NCI-H2171 (cell line): ENCODE measurements around the gene BCL2.
A peak's percentile ranks its signal among the peaks of the same experiment; 100 is the strongest.

Experiments
- DNase-seq: peaks from one replicate; lab custom pipeline; 2025; lab: John Stamatoyannopoulos, UW

BCL2 gene

GRCh38 chr18:63326011-63326410, 6.4 kb upstream of the BCL2 start:
- DNase-seq: no peak

DNA sequence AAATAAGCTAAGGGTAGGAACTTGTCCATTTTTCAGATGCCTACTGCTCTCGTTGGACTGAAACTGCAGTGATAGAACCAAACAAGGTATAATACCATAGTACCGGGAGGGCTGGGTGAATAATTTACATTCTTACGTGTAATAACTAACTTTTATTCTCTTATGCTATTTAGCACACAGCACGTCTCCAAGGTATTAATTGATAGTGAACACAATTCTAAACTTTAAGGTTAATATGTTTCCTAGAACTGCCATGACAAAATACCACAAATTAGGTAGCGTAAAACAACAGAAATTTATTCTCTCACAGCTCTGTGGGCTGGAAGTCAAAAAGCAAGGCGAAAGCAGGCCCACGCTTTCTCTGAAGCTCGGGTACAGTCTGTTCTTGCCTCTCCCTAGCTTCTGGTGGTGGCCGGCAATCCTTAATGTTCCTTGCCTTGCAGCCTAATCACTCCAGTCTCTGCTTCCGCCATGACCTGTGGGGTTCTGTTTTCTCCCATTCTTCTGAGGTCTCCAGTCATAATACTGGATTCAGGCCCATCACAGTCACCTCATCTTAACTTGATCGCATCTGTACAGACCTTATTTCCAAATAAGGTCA, 5.6 kb upstream of the BCL2 start:
- DNase-seq: no peak

- peak; percentile 66 for DNase-seq
Measured at GRCh38 chr18:63322908-63323634, 3.5 kb upstream of the BCL2 start.

DNA sequence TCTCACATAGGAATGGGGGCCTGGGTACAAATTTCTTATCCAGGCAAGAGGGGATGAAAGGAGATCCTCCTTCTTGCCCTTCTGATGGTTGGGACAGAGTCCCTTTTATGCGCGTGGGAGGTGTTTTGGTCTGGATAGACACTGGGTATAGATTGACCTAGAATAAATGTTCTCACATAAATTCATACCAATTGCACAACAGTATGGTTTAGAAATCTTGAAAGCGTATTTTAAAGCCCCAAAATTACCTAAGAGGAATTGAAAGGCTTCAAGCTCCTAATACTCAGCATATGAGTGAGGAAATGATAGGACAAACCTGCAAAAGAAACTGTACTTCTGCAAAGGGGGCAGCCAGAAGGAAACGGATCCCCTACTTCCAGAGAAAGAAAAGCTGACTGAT, 2.6 kb upstream of the BCL2 start:
- no peak for DNase-seq

DNA sequence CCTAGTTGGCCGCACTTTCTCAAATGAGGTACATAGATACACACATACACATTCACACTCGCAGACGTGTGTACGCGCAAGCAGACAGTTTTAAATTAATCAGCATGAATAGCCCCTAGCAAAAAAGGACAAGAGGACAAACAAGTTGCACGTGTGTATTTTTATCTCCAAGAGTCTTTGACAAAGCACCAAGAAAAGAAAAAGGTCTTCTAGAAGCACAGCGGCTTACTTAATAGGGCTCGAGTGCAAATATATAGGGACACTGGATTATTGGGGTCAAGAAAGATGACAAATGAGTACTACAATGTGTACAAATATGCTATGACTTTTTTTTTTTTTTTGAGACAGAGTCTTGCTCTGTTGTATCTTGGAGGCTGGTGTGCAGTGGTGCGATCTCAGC, 1.7 kb upstream of the BCL2 start:
- no peak for DNase-seq

- DNase-seq: no peak
Measured at GRCh38 chr18:63320975-63321265, 1.4 kb upstream of the BCL2 start.

GRCh38 chr18:63320123-63320974, 780 bp upstream of the BCL2 start:
- peak; percentile 72 for DNase-seq

GRCh38 chr18:63318889-63319382, 633 bp downstream of the BCL2 start:
- DNase-seq: no peak

DNA sequence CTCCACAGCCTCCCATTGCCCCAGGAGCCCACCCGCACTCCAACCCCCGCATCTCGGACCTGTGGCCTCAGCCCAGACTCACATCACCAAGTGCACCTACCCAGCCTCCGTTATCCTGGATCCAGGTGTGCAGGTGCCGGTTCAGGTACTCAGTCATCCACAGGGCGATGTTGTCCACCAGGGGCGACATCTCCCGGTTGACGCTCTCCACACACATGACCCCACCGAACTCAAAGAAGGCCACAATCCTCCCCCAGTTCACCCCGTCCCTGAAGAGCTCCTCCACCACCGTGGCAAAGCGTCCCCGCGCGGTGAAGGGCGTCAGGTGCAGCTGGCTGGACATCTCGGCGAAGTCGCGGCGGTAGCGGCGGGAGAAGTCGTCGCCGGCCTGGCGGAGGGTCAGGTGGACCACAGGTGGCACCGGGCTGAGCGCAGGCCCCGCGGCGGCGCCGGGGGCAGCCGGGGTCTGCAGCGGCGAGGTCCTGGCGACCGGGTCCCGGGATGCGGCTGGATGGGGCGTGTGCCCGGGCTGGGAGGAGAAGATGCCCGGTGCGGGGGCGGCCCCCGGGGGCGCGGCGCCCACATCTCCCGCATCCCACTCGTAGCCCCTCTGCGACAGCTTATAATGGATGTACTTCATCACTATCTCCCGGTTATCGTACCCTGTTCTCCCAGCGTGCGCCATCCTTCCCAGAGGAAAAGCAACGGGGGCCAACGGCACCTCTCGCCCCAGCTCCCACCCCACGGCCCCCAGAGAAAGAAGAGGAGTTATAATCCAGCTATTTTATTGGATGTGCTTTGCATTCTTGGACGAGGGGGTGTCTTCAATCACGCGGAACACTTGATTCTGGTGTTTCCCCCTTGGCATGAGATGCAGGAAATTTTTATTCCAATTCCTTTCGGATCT, 1.3 kb downstream of the BCL2 start:
- DNase-seq: no peak

- DNase-seq: no peak
Measured at GRCh38 chr18:63317556-63317946, 2.0 kb downstream of the BCL2 start.

DNA sequence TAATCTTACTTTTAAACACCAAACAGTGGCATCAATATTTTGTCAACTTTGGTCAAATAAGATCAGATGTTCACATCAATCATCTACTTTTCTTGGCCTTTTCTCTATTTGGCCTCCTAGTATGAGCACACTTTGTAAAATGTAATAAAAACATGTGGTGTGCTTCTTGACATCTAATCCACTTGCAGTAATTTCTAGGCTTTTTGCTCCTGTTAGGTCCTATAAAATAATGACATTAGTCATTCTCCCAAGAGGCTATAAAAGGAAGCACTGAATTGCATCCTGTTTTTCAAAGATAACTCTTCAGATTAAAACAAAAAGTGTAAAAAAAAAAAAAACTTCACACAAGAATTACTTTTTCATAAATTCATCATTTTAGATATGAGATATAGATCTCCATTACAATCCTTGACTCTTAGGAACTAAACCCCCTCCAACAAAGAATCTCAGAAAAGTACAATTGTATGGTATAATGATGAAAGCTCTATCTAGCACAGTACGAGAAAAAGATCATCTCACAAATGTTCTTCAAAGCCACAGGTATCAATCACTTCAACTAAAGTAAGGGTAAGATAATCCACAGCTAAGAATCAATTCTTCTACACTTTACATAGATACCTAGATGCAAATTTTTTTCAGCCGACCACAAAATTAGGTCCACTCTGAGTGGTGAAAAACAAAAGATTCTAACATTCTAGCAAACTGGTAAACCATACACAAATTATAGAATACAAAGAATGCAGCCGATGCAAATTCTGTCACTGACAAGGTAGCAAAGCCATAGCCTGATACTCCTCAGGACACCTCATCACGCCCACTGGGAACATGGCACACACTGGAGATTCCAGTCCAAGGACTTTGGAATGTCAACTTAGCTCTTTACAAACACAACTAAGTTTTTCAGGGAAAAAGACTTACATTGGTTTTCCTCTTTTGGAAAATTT, 2.7 kb downstream of the BCL2 start:
- DNase-seq: no peak

DNA sequence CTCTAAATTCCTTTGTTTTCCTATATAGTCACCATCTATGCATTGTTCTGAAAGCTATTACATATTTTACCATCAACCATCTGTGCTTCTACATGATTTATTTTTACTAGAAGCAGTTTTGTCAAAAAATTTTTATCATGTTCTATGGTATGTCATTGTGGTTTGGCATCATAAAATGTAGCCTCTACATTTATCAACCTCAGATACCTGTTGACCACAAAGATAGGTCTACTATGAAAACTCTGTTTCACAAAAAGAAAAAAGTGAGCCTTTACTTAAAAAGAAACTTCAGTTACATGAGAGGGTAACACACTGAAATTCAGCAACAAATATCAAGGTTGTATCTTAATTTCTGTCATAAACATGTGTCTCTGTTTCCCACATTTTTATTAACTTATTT, 3.7 kb downstream of the BCL2 start:
- DNase-seq: no peak

GRCh38 chr18:63315131-63315662, 4.4 kb downstream of the BCL2 start:
- no peak for DNase-seq

DNA sequence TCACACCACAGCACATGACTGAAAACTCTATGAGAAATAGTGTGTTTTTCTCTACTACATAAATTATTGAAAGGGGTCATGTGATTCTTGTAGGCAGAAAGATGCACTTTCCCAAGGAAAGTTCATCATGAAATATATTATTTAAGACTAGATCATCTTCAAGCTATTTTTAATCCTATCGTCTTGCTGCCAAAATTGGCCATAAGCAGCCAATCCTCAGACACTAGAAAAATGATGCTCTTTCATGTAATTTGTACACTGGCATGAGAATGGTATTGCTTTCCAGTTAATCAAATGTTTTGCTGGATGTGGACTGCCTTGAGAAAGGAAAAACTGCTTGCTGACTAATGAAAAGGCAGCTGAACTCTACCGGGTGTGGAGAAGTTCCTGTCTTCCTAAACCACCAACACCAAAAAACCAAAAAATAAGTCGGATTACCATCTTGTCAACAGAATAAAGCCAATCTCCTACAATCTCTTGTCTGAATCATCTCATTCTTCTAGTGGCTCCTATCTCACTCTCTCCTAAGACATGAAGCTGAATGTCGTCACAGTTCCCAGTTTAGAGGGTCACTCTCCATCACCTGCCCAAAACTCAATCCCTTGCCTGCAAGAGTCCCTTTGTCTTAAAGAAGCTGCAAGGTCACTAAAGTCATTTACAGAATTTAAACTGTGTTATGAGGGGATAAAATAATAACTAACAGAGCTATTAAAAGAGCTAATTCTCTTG, 5.3 kb downstream of the BCL2 start:
- DNase-seq: no peak

- no peak for DNase-seq
Measured at GRCh38 chr18:63313396-63313917, 6.1 kb downstream of the BCL2 start.

- DNase-seq: no peak
Measured at GRCh38 chr18:63312737-63313395, 6.7 kb downstream of the BCL2 start.

DNA sequence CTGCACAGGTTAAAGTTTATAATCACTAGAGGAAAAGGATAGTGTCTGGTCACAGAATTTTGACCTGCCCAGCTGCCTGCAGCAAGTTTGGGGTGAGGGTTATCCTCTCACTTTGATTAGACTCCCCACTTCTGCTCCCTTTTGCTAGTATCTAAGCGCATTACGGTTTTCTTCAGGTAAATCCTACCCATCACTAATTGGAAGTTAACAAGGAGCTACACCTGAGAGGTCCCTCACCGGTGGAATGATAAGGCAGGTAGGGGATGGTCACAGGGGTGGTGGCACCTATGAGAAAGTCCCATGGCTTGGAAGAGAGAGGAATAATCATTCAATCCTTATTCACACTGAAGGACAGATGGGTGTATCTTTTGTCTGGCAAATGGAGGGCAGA, 7.6 kb downstream of the BCL2 start:
- no peak for DNase-seq

DNA sequence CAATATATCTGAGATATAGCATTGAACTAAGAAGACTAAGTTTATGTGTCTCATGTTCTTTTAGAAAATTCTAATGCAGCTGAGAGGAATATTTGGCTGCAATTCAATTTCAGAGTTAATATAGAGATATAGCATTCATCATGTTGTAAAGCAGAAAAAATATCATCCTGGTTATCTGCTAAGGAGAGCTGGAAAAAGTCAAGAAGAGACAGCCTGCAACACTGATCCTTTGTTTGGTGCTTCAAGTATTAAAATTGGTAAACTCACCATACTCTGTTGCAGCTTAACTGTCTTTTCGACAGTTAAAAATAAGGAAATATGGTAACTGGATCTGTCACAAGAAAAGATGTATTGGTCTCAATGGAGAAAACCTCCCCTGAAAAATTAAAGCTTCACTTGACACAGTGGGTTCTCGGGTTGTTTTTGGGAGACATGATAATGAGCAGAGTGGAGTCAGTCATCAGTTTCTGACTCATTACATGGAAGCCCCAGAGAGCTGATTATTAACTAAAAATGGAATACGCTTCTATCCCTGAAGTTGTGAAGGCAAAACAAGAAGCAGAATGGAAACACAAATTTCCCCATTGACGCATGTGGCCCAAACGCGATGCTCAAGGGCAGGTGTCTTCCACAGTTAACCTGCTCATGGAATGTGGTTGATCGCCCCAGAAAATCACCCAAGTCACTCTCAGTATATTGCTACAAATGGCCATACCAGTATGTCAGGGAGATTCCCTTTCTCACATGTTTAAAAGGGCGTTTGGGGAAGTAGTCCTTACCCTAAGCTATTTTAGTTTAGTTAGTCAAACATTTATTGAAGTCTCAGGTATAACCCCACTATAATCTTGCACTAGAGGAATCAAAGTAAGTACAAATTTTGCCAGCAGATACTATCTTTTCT, 8.2 kb downstream of the BCL2 start:
- DNase-seq: no peak
